Measurements from ENCODE around the gene WBP11.

DNA sequence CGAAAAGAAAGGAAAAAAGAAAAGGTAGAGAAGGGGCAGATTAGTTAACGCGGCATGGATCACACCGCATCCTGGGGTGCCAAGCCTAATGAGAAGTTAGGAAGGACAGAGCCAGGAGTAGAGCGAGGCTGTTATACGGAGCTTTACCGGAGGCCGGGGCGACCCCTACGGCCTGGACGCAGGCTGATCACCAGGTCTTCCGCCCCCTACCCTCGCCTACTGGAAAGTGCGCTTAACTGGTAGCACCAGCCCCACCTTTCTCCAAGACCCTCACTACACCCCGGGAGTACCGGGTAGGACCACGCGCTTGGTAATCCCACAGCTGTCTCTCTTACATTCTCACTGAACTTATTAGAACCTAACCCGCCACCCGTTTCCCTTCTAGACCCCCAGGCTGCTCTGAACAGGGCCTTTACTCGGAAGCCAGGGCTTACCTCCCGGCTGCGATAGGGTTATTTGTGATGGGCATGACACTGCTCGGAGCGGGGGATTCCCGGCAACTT lies 33.8 kb downstream of the WBP11 start:
- TF ChIP-seq, protein P1, sequence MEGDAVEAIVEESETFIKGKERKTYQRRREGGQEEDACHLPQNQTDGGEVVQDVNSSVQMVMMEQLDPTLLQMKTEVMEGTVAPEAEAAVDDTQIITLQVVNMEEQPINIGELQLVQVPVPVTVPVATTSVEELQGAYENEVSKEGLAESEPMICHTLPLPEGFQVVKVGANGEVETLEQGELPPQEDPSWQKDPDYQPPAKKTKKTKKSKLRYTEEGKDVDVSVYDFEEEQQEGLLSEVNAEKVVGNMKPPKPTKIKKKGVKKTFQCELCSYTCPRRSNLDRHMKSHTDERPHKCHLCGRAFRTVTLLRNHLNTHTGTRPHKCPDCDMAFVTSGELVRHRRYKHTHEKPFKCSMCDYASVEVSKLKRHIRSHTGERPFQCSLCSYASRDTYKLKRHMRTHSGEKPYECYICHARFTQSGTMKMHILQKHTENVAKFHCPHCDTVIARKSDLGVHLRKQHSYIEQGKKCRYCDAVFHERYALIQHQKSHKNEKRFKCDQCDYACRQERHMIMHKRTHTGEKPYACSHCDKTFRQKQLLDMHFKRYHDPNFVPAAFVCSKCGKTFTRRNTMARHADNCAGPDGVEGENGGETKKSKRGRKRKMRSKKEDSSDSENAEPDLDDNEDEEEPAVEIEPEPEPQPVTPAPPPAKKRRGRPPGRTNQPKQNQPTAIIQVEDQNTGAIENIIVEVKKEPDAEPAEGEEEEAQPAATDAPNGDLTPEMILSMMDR (IDR thresholded peaks at IDR 0.05; ENCODE audit: insufficient read depth, low read depth, low read length): no peak
- no peak for TF ChIP-seq EZH2 (IDR thresholded peaks at IDR 0.05; ENCODE audit: insufficient read depth, low read length)

All from astrocyte (in vitro differentiated cells and primary cell).